Neural progenitor cell (in vitro differentiated cells): Measurements from ENCODE around the gene PILRB.
A peak's percentile ranks its signal among the peaks of the same experiment; 100 is the strongest.

ENCODE experiments used
- EZH2 ChIP-seq: fragments of 200-600 bp; sonication (generic); IDR thresholded peaks from 2 replicates; pipeline ENCODE4 v1.6.1; 2017; ENCODE audit warnings: antibody characterized with exemption, mild to moderate bottlenecking, moderate library complexity
- TF ChIP-seq, protein P1 (sequence below): fragments of 200-600 bp; sonication (generic); IDR thresholded peaks from 2 replicates; pipeline ENCODE4 v1.5.1; 2017; ENCODE audit warnings: antibody characterized with exemption, mild to moderate bottlenecking

DNA sequence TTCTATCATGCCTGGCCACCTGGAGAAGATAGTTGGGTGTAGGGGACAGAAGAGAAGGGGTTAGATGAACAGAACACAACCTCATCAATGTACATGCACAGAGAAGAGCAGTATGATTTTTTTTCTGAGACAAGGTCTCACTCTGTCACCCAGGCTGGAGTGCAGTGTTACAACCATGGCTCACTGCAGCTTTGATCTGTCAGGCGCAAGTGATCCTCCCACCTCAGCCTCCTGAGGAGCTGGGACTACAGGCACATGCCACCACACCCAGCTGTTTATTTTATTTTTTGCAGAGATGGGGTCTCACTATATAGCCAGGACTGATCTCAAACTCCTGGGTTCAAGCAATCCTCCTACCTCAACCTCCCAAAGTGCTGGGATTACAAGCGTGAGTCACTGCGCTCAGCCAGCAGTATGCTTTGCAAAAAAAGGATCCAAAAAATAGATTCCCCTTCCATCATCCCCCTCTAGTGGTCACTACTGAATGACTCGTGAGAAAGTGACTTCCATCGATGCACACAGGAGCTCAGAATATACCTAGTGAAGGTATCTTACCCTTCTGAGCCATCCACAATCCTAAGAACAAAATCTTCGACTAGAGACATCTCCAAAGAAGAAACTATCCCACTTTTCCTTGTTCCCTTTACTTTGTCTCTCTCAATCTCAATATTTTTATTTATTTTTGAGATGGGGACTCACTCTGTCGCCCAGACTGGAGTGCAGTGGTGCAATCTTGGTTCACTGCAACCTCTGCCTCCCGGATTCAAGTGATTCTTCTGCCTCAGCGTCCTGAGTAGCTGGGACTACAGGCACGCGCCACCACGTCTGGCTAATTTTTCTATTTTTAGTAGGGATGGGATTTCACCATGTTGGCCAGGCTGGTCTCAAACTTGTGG lies 49.6 kb downstream of the PILRB start:
- TF ChIP-seq, protein P1, sequence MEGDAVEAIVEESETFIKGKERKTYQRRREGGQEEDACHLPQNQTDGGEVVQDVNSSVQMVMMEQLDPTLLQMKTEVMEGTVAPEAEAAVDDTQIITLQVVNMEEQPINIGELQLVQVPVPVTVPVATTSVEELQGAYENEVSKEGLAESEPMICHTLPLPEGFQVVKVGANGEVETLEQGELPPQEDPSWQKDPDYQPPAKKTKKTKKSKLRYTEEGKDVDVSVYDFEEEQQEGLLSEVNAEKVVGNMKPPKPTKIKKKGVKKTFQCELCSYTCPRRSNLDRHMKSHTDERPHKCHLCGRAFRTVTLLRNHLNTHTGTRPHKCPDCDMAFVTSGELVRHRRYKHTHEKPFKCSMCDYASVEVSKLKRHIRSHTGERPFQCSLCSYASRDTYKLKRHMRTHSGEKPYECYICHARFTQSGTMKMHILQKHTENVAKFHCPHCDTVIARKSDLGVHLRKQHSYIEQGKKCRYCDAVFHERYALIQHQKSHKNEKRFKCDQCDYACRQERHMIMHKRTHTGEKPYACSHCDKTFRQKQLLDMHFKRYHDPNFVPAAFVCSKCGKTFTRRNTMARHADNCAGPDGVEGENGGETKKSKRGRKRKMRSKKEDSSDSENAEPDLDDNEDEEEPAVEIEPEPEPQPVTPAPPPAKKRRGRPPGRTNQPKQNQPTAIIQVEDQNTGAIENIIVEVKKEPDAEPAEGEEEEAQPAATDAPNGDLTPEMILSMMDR, result peak; percentile 75
- TF ChIP-seq EZH2, result no peak
